ENCODE measurements around the gene ALDOC. TPM values are rescaled to one million over a fixed set of nuclear protein-coding genes. Genes with fewer than 3 reads are reported as not detected.

Gene ALDOC
- total and polyA plus RNA-seq, 2 donors (not counting 1 experiment from before 2014, with no cell fraction given), result 16.7 to 26.6 TPM

DNA sequence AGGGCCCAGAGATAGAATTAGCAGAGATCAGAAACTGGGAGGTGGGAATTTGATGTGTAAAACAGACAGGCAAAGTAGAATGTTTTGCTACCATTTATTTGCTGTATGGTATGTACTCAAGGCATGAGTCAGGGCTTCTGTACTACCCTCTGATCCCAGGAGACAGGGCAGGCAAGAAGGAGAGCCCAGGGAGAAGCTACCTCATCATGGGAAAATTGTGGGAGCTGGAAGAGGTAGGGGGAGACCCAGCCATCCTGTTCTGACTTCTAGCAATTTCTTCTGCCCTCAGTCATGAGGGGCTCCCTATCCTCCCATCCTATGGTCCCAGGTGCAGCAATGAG lies 3.7 kb downstream of the ALDOC start:
- no peaks in the 10 kb centered on the region for H3K9me3 ChIP-seq (ENCODE audit: control extremely low read depth in 1 of 3, control insufficient read depth in 2 of 3, insufficient read depth in 1 of 3, low read length in 2 of 3)
- ChIA-PET POLR2A (interaction anchor here (1.3 kb wide), 1 partner anchor 22 kb away, joined by 3 read pairs; no protein-coding TSS in a partner anchor), CTCF (interaction anchor here (1.6 to 3.3 kb wide), 2 partner anchors 24 to 39 kb away, joined by 4 to 31 read pairs; no protein-coding TSS in a partner anchor)
- H3K4me1 ChIP-seq (ENCODE audit: control insufficient read depth in 2 of 2, insufficient read depth in 2 of 2, low read length in 2 of 2), result peaks cover 35 to 58% of the 10 kb centered on the region in 2 donors
- H2AFZ ChIP-seq (ENCODE audit: insufficient read depth, low read depth, low read length, poor library complexity, severe bottlenecking), result no peak overlapping the region
- no peaks in the 10 kb centered on the region for H3K27me3 ChIP-seq (replicated peaks in 1 of 4; ENCODE audit: control extremely low read depth in 1 of 4, control insufficient read depth in 3 of 4, insufficient read depth in 4 of 4, low read length in 3 of 4)
- H3K36me3 ChIP-seq (replicated peaks in 1 of 2; ENCODE audit: control extremely low read depth in 1 of 2, control insufficient read depth in 1 of 2, extremely low read depth in 1 of 2, insufficient read depth in 2 of 2, low read length in 1 of 2), result peaks cover 0 to 3% of the 10 kb centered on the region in 2 experiments
- Mint-ChIP-seq H3K27ac (no peak overlapping the region), H3K27me3 (no peaks in the 10 kb centered on the region), H3K4me3 (no peak overlapping the region), H3K4me1 (peaks cover 52% of the 10 kb centered on the region), H3K9me3 (ENCODE audit: insufficient read depth) (no peaks in the 10 kb centered on the region)
- H3K79me2 ChIP-seq (ENCODE audit: control insufficient read depth, insufficient read depth, low read length), result peaks cover 71% of the 10 kb centered on the region
- ATAC-seq (ENCODE audit: low read depth) (no peak), DNase-seq (no peak)
- intact Hi-C loops (cut with micrococcal nuclease), result loop anchor here (5.0 to 10.0 kb wide), 2 partner anchors 142 to 236 kb away; partner anchors contain the start of genes IFT20, PROCA1, RAB34 and RPL23A
- H3K4me2 ChIP-seq (replicated peaks; ENCODE audit: low read depth, low read length, poor library complexity, severe bottlenecking), result no peak overlapping the region
- no peak overlapping the region for H3K9ac ChIP-seq (ENCODE audit: low read length)
- TF ChIP-seq, protein P1, sequence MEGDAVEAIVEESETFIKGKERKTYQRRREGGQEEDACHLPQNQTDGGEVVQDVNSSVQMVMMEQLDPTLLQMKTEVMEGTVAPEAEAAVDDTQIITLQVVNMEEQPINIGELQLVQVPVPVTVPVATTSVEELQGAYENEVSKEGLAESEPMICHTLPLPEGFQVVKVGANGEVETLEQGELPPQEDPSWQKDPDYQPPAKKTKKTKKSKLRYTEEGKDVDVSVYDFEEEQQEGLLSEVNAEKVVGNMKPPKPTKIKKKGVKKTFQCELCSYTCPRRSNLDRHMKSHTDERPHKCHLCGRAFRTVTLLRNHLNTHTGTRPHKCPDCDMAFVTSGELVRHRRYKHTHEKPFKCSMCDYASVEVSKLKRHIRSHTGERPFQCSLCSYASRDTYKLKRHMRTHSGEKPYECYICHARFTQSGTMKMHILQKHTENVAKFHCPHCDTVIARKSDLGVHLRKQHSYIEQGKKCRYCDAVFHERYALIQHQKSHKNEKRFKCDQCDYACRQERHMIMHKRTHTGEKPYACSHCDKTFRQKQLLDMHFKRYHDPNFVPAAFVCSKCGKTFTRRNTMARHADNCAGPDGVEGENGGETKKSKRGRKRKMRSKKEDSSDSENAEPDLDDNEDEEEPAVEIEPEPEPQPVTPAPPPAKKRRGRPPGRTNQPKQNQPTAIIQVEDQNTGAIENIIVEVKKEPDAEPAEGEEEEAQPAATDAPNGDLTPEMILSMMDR (IDR thresholded peaks at IDR 0.05), result no peak
- H3K4me3 ChIP-seq (ENCODE audit: control extremely low read depth in 1 of 5, extremely low read depth in 1 of 5, insufficient read depth in 1 of 5, low read depth in 2 of 5, low read length in 4 of 5), result no peak overlapping the region
- peaks cover 4% of the 10 kb centered on the region for H4K20me1 ChIP-seq (ENCODE audit: control insufficient read depth, insufficient read depth, low read length, poor library complexity, severe bottlenecking)
- no peak overlapping the region for H3K27ac ChIP-seq (ENCODE audit: low read length in 2 of 2)

DNA sequence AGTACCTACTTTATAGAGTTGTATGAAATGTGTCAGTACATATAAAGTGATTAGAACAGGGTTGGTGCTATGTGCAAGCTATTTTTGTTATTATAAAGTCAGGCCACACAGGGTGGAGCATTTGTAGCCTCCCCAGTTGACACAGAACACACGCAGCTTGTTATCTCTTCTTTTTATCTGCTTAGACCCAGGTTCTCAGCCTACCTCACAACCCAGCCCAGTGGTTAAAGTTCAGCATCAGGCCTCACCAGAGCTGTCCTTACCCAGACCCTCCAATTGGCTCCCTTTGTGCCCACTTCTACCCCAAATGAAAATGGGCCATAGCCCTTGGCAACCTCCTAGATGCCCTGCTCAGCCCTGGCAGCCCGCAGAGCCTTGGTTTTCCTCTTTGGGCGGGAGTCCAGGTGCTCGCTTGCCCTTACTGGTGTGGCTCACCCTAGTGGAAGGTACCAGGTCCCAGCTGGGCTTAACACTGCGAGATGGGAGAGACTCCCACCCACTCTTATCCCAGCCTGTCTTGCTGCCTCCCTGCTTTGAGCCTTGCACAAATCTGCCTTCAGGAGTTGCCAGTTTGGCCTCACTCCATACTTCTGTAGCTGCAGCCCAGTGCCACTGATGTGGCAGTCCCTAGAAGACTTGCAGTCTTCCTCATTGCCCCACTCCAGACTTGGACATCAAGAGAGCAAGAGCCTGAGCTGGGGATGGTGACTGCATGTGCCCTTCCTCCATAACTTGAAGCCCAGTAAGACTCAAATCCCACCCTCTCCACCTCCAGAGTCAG lies 4.2 kb downstream of the ALDOC start:
- intact Hi-C loops (cut with micrococcal nuclease), result loop anchor here (5.0 to 10.0 kb wide), 2 partner anchors 142 to 235 kb away; partner anchors contain the start of genes IFT20, PROCA1, RAB34 and RPL23A
- DNase-seq (no peak), ATAC-seq (ENCODE audit: low read depth) (no peak)
- H3K4me3 ChIP-seq (ENCODE audit: control extremely low read depth in 1 of 5, extremely low read depth in 1 of 5, insufficient read depth in 1 of 5, low read depth in 2 of 5, low read length in 4 of 5), result peak overlapping the region in 2 of 5 experiments; percentile 69 to 86
- H3K9me3 Mint-ChIP-seq (ENCODE audit: insufficient read depth), result no peaks in the 10 kb centered on the region
- TF ChIP-seq, protein P1 (IDR thresholded peaks at IDR 0.05), result no peak
- TF ChIP-seq EZH2 (IDR thresholded peaks at IDR 0.05; ENCODE audit: borderline replicate concordance, insufficient read depth, low read depth, low read length, poor library complexity, severe bottlenecking), result no peak
- H3K9ac ChIP-seq (ENCODE audit: low read length), result peak overlapping the region; percentile 94
- 90% methylated on average over 5 of the region's 5 CpGs for WGBS (ENCODE audit: insufficient coverage)
- peaks cover 0 to 3% of the 10 kb centered on the region in 2 experiments for H3K36me3 ChIP-seq (replicated peaks in 1 of 2; ENCODE audit: control extremely low read depth in 1 of 2, control insufficient read depth in 1 of 2, extremely low read depth in 1 of 2, insufficient read depth in 2 of 2, low read length in 1 of 2)
- ChIA-PET POLR2A (interaction anchor here (1.3 to 2.0 kb wide), 3 partner anchors 21 to 72 kb away, joined by 3 to 8 read pairs (median 4); partner anchors contain the start of gene BLTP2), CTCF (interaction anchor here (1.2 to 3.3 kb wide), 4 partner anchors 23 to 40 kb away, joined by 4 to 31 read pairs (median 5); no protein-coding TSS in a partner anchor)
- peaks cover 40 to 63% of the 10 kb centered on the region in 2 donors for H3K4me1 ChIP-seq (ENCODE audit: control insufficient read depth in 2 of 2, insufficient read depth in 2 of 2, low read length in 2 of 2)
- H3K27me3 Mint-ChIP-seq, result no peaks in the 10 kb centered on the region
- peak overlapping the region; percentile 93 for H3K27ac Mint-ChIP-seq
- H4K20me1 ChIP-seq (ENCODE audit: control insufficient read depth, insufficient read depth, low read length, poor library complexity, severe bottlenecking), result peaks cover 4% of the 10 kb centered on the region
- H3K9me3 ChIP-seq (ENCODE audit: control extremely low read depth in 1 of 3, control insufficient read depth in 2 of 3, insufficient read depth in 1 of 3, low read length in 2 of 3), result no peaks in the 10 kb centered on the region
- peak overlapping the region; percentile 87 for H3K4me2 ChIP-seq (replicated peaks; ENCODE audit: low read depth, low read length, poor library complexity, severe bottlenecking)
- H3K79me2 ChIP-seq (ENCODE audit: control insufficient read depth, insufficient read depth, low read length), result peaks cover 71% of the 10 kb centered on the region
- peak overlapping the region in 1 of 2 donors; percentile 80 for H3K27ac ChIP-seq (ENCODE audit: low read length in 2 of 2)
- H3K27me3 ChIP-seq (replicated peaks in 1 of 4; ENCODE audit: control extremely low read depth in 1 of 4, control insufficient read depth in 3 of 4, insufficient read depth in 4 of 4, low read length in 3 of 4), result no peaks in the 10 kb centered on the region
- peak overlapping the region; percentile 95 for H3K4me3 Mint-ChIP-seq
- H2AFZ ChIP-seq (ENCODE audit: insufficient read depth, low read depth, low read length, poor library complexity, severe bottlenecking), result peak overlapping the region; percentile 95
- peaks cover 58% of the 10 kb centered on the region for H3K4me1 Mint-ChIP-seq

All from B cell (primary cell).